Right atrium auricular region (tissue), 2 donors: ENCODE measurements around the gene UBE2U. TPM values are rescaled to one million over a fixed set of nuclear protein-coding genes. Genes with fewer than 3 reads are reported as not detected.

Experiments used
- DNase-seq: peaks from one replicate; pipeline ENCODE4 v3.0.0-alpha.2; 2019; ENCODE audit warnings: low spot score
- H3K27ac ChIP-seq, 2 donors: fragments of 200-600 bp; sonication (generic); 1 replicate in 1 of 2; 2 replicates in 1 of 2; pipeline ENCODE4 v1.5.1; 2016 to 2019
- H3K27me3 ChIP-seq, 2 donors: fragments of 200-600 bp; sonication (generic); one replicate each; pipeline versions ENCODE4 v1.5.1 to v1.6.0; 2017 to 2019
- H3K36me3 ChIP-seq: fragments of 200-600 bp; sonication (generic); one replicate; pipeline ENCODE4 v1.5.1; 2016
- H3K4me1 ChIP-seq, 2 donors: fragments of 200-600 bp; sonication (generic); one replicate each; pipeline versions ENCODE4 v1.5.1 to v1.6.0; 2017 to 2019
- H3K4me3 ChIP-seq, 2 donors: fragments of 200-600 bp; sonication (generic); 1 replicate in 1 of 2; 2 replicates in 1 of 2; pipeline ENCODE4 v1.5.1; 2017 to 2019; ENCODE audit warnings: mild to moderate bottlenecking in 1 of 2, moderate library complexity in 1 of 2
- H3K9me3 ChIP-seq, 2 donors: fragments of 200-600 bp; sonication (generic); one replicate each; pipeline ENCODE4 v1.5.1; 2019
- CTCF ChIP-seq, 2 donors: fragments of 200-600 bp; sonication (generic); IDR thresholded peaks; one replicate each; pipeline ENCODE4 v1.5.1; 2019; ENCODE audit warnings: antibody characterized with exemption in 2 of 2
- total RNA-seq, 2 donors: library from RNA; depleted of rRNA; stranded (reverse); fragments of >200 nt; gene quantifications; one replicate each; pipeline ENCODE4 v1.1.0, GENCODE V29; 2016

The UBE2U gene
- total RNA-seq: not detected

- H3K9me3 ChIP-seq: no peaks in the 10 kb centered on the region
- TF ChIP-seq CTCF (IDR thresholded peaks at IDR 0.05): no peak
- no peak within 1 kb of the TSS for H3K4me3 ChIP-seq
These were observed at the start of gene UBE2U for GRCh38 chr1:64203420-64203819. UBE2U (plus strand) TSS chr1:64203623; CDS start chr1:64204051, 428 bp downstream.

GRCh38 chr1:64155278-64155677, 48.1 kb upstream of the UBE2U start:
- no peak for TF ChIP-seq CTCF (IDR thresholded peaks at IDR 0.05)
- H3K4me1 ChIP-seq: no peaks in the 10 kb centered on the region
- no peak for DNase-seq
- H3K27me3 ChIP-seq: no peaks in the 10 kb centered on the region
- H3K27ac ChIP-seq: no peak overlapping the region
- H3K36me3 ChIP-seq: peaks cover 13% of the 10 kb centered on the region
- H3K9me3 ChIP-seq: no peaks in the 10 kb centered on the region
- H3K4me3 ChIP-seq: no peak overlapping the region

More at GRCh38 chr1:64203420-64203819, at the start of gene UBE2U:
- no peak within 1 kb of the TSS for H3K27ac ChIP-seq
- H3K4me1 ChIP-seq: no peaks in the 10 kb centered on the region
- DNase-seq: no peak
- no peaks in the 10 kb centered on the region for H3K36me3 ChIP-seq
- H3K27me3 ChIP-seq: no peaks in the 10 kb centered on the region

- Histone ChIP-seq H3K27ac (no peak overlapping the region), H3K4me3 (no peak overlapping the region)
- no peak for DNase-seq
These were observed 42.0 kb upstream of the UBE2U start for GRCh38 chr1:64161357-64161941.

GRCh38 chr1:64162151-64162550, 41.3 kb upstream of the UBE2U start:
- H3K4me1 ChIP-seq: peaks cover 0 to 7% of the 10 kb centered on the region in 2 donors
- H3K27ac ChIP-seq: no peak overlapping the region
- no peaks in the 10 kb centered on the region for H3K27me3 ChIP-seq
- peaks cover 13% of the 10 kb centered on the region for H3K36me3 ChIP-seq
- H3K9me3 ChIP-seq: no peaks in the 10 kb centered on the region
- H3K4me3 ChIP-seq: no peak overlapping the region
- no peak for TF ChIP-seq CTCF (IDR thresholded peaks at IDR 0.05)
- DNase-seq: no peak

More at GRCh38 chr1:64161357-64161941, 42.0 kb upstream of the UBE2U start:
- peaks cover 0 to 7% of the 10 kb centered on the region in 2 donors for H3K4me1 ChIP-seq
- H3K27me3 ChIP-seq: no peaks in the 10 kb centered on the region
- no peak for TF ChIP-seq CTCF (IDR thresholded peaks at IDR 0.05)
- peaks cover 13% of the 10 kb centered on the region for H3K36me3 ChIP-seq
- H3K9me3 ChIP-seq: no peaks in the 10 kb centered on the region

- TF ChIP-seq CTCF (IDR thresholded peaks at IDR 0.05): no peak
- Histone ChIP-seq H3K36me3 (peaks cover 13% of the 10 kb centered on the region), H3K4me3 (no peak overlapping the region), H3K4me1 (peaks cover 0 to 7% of the 10 kb centered on the region in 2 donors), H3K9me3 (no peaks in the 10 kb centered on the region), H3K27ac (no peak overlapping the region), H3K27me3 (no peaks in the 10 kb centered on the region)
- no peak for DNase-seq
These were observed 40.6 kb upstream of the UBE2U start for GRCh38 chr1:64162804-64163203.

- Histone ChIP-seq H3K4me3 (no peak overlapping the region), H3K9me3 (no peaks in the 10 kb centered on the region), H3K4me1 (peaks cover 0 to 7% of the 10 kb centered on the region in 2 donors), H3K27ac (no peak overlapping the region), H3K27me3 (no peaks in the 10 kb centered on the region), H3K36me3 (peaks cover 13% of the 10 kb centered on the region)
- no peak for DNase-seq
- no peak for TF ChIP-seq CTCF (IDR thresholded peaks at IDR 0.05)
These were observed 40.0 kb upstream of the UBE2U start for GRCh38 chr1:64163431-64163830.
